H9 (cell line): ENCODE data around the gene PDE3B. TPM values are rescaled to one million over a fixed set of nuclear protein-coding genes. Genes with fewer than 3 reads are reported as not detected.
A peak's percentile ranks its signal among the peaks of the same experiment; 100 is the strongest.

Experiments used
- DNase-seq: peaks from one replicate; pipeline ENCODE4 v3.0.0-alpha.2; 2017
- H2AFZ ChIP-seq: one replicate; pipeline ENCODE4 v1.6.1; 2013; ENCODE audit warnings: mild to moderate bottlenecking, low read length, control low read depth, moderate library complexity
- H2AK5ac ChIP-seq: 2 replicates; pipeline ENCODE4 v1.6.1; 2013; ENCODE audit warnings: low read length, control low read depth, mixed read lengths; ENCODE audit not compliant: insufficient read length
- H2BK120ac ChIP-seq: one replicate; pipeline ENCODE4 v1.6.1; 2013; ENCODE audit warnings: low read depth, mild to moderate bottlenecking, low read length, control low read depth, inconsistent platforms; ENCODE audit not compliant: poor library complexity, severe bottlenecking
- H2BK12ac ChIP-seq: 2 replicates; pipeline ENCODE4 v1.6.1; 2013; ENCODE audit warnings: low read length, control low read depth, mixed read lengths, low read depth; ENCODE audit not compliant: insufficient read length
- H2BK15ac ChIP-seq: 2 replicates; pipeline ENCODE4 v1.6.1; 2013; ENCODE audit warnings: low read depth, low read length, control low read depth
- H2BK20ac ChIP-seq: one replicate; pipeline ENCODE4 v1.6.1; 2013; ENCODE audit warnings: low read depth, mild to moderate bottlenecking, low read length, control low read depth, inconsistent platforms; ENCODE audit not compliant: poor library complexity, severe bottlenecking
- H2BK5ac ChIP-seq: 2 replicates; pipeline ENCODE4 v1.6.1; 2013; ENCODE audit warnings: low read length, control low read depth, mixed read lengths; ENCODE audit not compliant: insufficient read length
- H3K14ac ChIP-seq: 2 replicates; pipeline ENCODE4 v1.6.1; 2013; ENCODE audit warnings: low read length, control low read depth; ENCODE audit not compliant: insufficient read depth
- H3K18ac ChIP-seq: 2 replicates; pipeline ENCODE4 v1.6.1; 2013; ENCODE audit warnings: low read depth, mild to moderate bottlenecking, mixed read lengths, low read length, control low read depth; ENCODE audit not compliant: insufficient read length
- H3K23ac ChIP-seq: 2 replicates; pipeline ENCODE4 v1.6.1; 2013; ENCODE audit warnings: low read length, control low read depth, mixed read lengths, low read depth; ENCODE audit not compliant: insufficient read length
- H3K23me2 ChIP-seq: 2 replicates; pipeline ENCODE4 v1.6.1; 2013; ENCODE audit warnings: low read depth, mild to moderate bottlenecking, mixed read lengths, low read length, control low read depth; ENCODE audit not compliant: insufficient read length, poor library complexity, severe bottlenecking
- H3K27ac ChIP-seq: 2 replicates; pipeline ENCODE4 v1.5.1; 2013; ENCODE audit warnings: low read length, control low read depth, mixed read lengths, low read depth; ENCODE audit not compliant: insufficient read length
- H3K27me3 ChIP-seq: 2 replicates; pipeline ENCODE4 v1.6.1; 2013; ENCODE audit warnings: low read length, control low read depth, inconsistent platforms; ENCODE audit not compliant: insufficient read depth
- H3K4ac ChIP-seq: 2 replicates; pipeline ENCODE4 v1.6.1; 2013; ENCODE audit warnings: low read depth, mild to moderate bottlenecking, control low read depth, inconsistent platforms, low read length, moderate library complexity
- H3K4me1 ChIP-seq: 2 replicates; pipeline ENCODE4 v1.6.1; 2013; ENCODE audit warnings: low read length, control low read depth, inconsistent platforms; ENCODE audit not compliant: insufficient read depth
- H3K4me2 ChIP-seq: 2 replicates; pipeline ENCODE4 v1.6.1; 2013; ENCODE audit warnings: low read length, control low read depth, mixed read lengths; ENCODE audit not compliant: insufficient read length, insufficient read depth
- H3K56ac ChIP-seq: 2 replicates; pipeline ENCODE4 v1.6.1; 2013; ENCODE audit warnings: low read depth, mild to moderate bottlenecking, mixed read lengths, low read length, control low read depth; ENCODE audit not compliant: insufficient read length
- H3K79me1 ChIP-seq: 2 replicates; pipeline ENCODE4 v1.6.1; 2013; ENCODE audit warnings: low read depth, mild to moderate bottlenecking, moderate library complexity, low read length, control low read depth, inconsistent platforms; ENCODE audit not compliant: insufficient read depth, poor library complexity, severe bottlenecking
- H3K79me2 ChIP-seq: 2 replicates; pipeline ENCODE4 v1.6.1; 2013; ENCODE audit warnings: low read length, control low read depth, inconsistent platforms; ENCODE audit not compliant: insufficient read depth
- H3K9ac ChIP-seq: 2 replicates; pipeline ENCODE4 v1.6.1; 2013; ENCODE audit warnings: low read length, control low read depth, mixed read lengths; ENCODE audit not compliant: insufficient read length; ENCODE audit errors: extremely low read depth
- H3K9me3 ChIP-seq: one replicate; pipeline ENCODE4 v1.6.1; 2013; ENCODE audit warnings: low read depth, low read length, inconsistent platforms; ENCODE audit not compliant: control insufficient read depth
- H3T11ph ChIP-seq: one replicate; pipeline ENCODE4 v1.6.1; 2013; ENCODE audit warnings: mild to moderate bottlenecking, low read length, control low read depth, inconsistent platforms
- H4K20me1 ChIP-seq: one replicate; pipeline ENCODE4 v1.6.1; 2013; ENCODE audit not compliant: control insufficient read depth, insufficient read length, insufficient read depth
- H4K5ac ChIP-seq: 2 replicates; pipeline ENCODE4 v1.6.1; 2013; ENCODE audit warnings: low read depth, mild to moderate bottlenecking, mixed read lengths, low read length, control low read depth; ENCODE audit not compliant: insufficient read length
- H4K8ac ChIP-seq: replicated peaks from 2 replicates; pipeline ENCODE4 v1.6.1; 2013; ENCODE audit warnings: low read length, control low read depth, mixed read lengths, low read depth; ENCODE audit not compliant: insufficient read length
- H4K91ac ChIP-seq: 2 replicates; pipeline ENCODE4 v1.6.1; 2013; ENCODE audit warnings: low read depth, mild to moderate bottlenecking, moderate library complexity, mixed read lengths, low read length, control low read depth; ENCODE audit not compliant: insufficient read length
- H3K27ac Mint-ChIP-seq, 3 experiments: 2 replicates in 2 of 3; 3 replicates in 1 of 3; pipeline ENCODE4 v1.8.0; 2020 to 2021; ENCODE audit warnings: mixed read lengths in 3 of 3, mild to moderate bottlenecking in 1 of 3, moderate library complexity in 1 of 3
- H3K27me3 Mint-ChIP-seq: 2 replicates; pipeline ENCODE4 v1.8.0; 2021; ENCODE audit warnings: low read depth, mild to moderate bottlenecking, moderate library complexity, mixed read lengths
- H3K36me3 Mint-ChIP-seq, 3 experiments: 2 replicates in 2 of 3; 3 replicates in 1 of 3; pipeline ENCODE4 v1.8.0; 2020 to 2021; ENCODE audit warnings: low read depth in 3 of 3, mixed read lengths in 3 of 3; ENCODE audit not compliant: insufficient read depth in 1 of 3
- H3K4me1 Mint-ChIP-seq, 2 experiments: 2 replicates each; pipeline ENCODE4 v1.8.0; 2020; ENCODE audit warnings: mixed read lengths in 2 of 2
- H3K4me3 Mint-ChIP-seq, 2 experiments: 2 replicates in 1 of 2; 3 replicates in 1 of 2; pipeline ENCODE4 v1.8.0; 2020 to 2021; ENCODE audit warnings: mild to moderate bottlenecking in 2 of 2, mixed read lengths in 2 of 2, moderate library complexity in 1 of 2
- H3K9me3 Mint-ChIP-seq, 2 experiments: 2 replicates in 1 of 2; 3 replicates in 1 of 2; pipeline ENCODE4 v1.8.0; 2020; ENCODE audit warnings: mild to moderate bottlenecking in 2 of 2, mixed read lengths in 2 of 2, moderate library complexity in 1 of 2
- CTCF ChIP-seq: fragments of 200-600 bp; sonication (generic); conservative IDR thresholded peaks from 3 replicates; pipeline ENCODE4 v1.8.0; 2021; ENCODE audit warnings: antibody characterized with exemption, mild to moderate bottlenecking
- WGBS: extraction: QIAGEN DNeasy Blood & Tissue Kit; methylation state at CpG from one replicate; pipeline ENCODE4 v1.1.7; 2013; ENCODE audit warnings: missing lambda C conversion rate, low lambda C conversion rate, mixed read lengths; ENCODE audit not compliant: insufficient read length; ENCODE audit errors: extremely low coverage; 5-methylcytosine and 5-hydroxymethylcytosine counted together
- total RNA-seq: library from RNA; stranded (reverse); gene quantifications from 2 replicates; pipeline ENCODE4 v1.2.1, GENCODE V29; 2021

PDE3B gene
- total RNA-seq, 1 experiment from 2014 or later: 6.6 TPM

DNA sequence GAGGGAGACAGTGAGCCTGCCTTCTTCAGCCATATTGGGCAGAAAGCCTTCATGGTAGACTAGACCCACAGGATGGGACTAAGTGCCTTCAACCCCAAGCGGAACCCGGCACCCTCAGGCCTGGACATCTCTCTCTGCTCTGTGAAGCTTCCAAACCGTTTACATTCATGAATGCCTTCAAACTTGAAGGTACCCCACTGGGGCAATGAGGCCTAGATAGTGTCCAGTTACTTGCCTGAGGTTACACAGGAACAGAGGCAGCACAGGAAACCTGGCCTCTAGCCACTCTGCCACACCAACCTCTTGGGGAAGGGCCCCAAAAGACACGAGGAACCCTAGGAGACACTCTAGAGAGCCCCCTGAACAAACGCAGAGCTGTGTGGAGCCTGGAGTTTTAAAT lies 263.0 kb downstream of the PDE3B start:
- Histone ChIP-seq H4K91ac (no peak overlapping the region), H2BK12ac (no peak overlapping the region), H4K20me1 (no peaks in the 10 kb centered on the region), H3K27ac (no peak overlapping the region), H4K8ac (no peak overlapping the region), H3K4me2 (no peak overlapping the region), H3K23me2 (peaks cover 3% of the 10 kb centered on the region), H3K56ac (no peak overlapping the region), H3K9ac (no peak overlapping the region), H2BK5ac (no peak overlapping the region), H2AFZ (no peak overlapping the region), H2BK120ac (no peak overlapping the region), H3K18ac (no peak overlapping the region), H3K4ac (no peak overlapping the region), H3K79me1 (no peaks in the 10 kb centered on the region), H2BK15ac (no peak overlapping the region), H2BK20ac (no peak overlapping the region), H3K14ac (no peak overlapping the region), H3K79me2 (no peaks in the 10 kb centered on the region), H4K5ac (no peak overlapping the region), H3K23ac (no peak overlapping the region), H2AK5ac (no peak overlapping the region), H3K27me3 (no peaks in the 10 kb centered on the region; the same call in 1 of the 2 replicates), H3K4me1 (no peaks in the 10 kb centered on the region), H3T11ph (no peak overlapping the region), H3K9me3 (no peaks in the 10 kb centered on the region)
- no peaks in the 10 kb centered on the region for H3K9me3 Mint-ChIP-seq
- DNase-seq: no peak
- no CpG with 5 or more reads among the region's 5 CpGs for WGBS
- H3K27me3 Mint-ChIP-seq: peaks cover 3% of the 10 kb centered on the region; the same call in 1 of the 2 replicates
- no peak overlapping the region; a peak in 1 of 5 replicates for H3K4me3 Mint-ChIP-seq
- no peak for TF ChIP-seq CTCF
- H3K4me1 Mint-ChIP-seq: peaks cover 8 to 17% of the 10 kb centered on the region in 2 experiments
- no peaks in the 10 kb centered on the region; a peak in 1 of 7 replicates for H3K36me3 Mint-ChIP-seq
- peak overlapping the region in 1 of 3 experiments; percentile 75; a peak in 1 of 7 replicates for H3K27ac Mint-ChIP-seq
